Right cardiac atrium (tissue), 5 donors: ENCODE data around the gene CTDSPL. TPM values are rescaled to one million over a fixed set of nuclear protein-coding genes. Genes with fewer than 3 reads are reported as not detected.

ENCODE experiments used
- ATAC-seq, 2 donors: fragments of 200-7000 bp; cut with Tn5 transposase; one replicate each; pipeline versions ENCODE4 v1.8.0 to v1.9.1; 2020; ENCODE audit warnings: moderate library complexity in 2 of 2, mild to moderate bottlenecking in 1 of 2
- DNase-seq, 3 donors: peaks; one replicate each; pipeline ENCODE4 v3.0.0-alpha.2; 2020
- H3K27ac ChIP-seq: one replicate; pipeline ENCODE4 v1.5.1; 2013; ENCODE audit warnings: mild to moderate bottlenecking, low read length, control low read depth, moderate library complexity
- H3K27me3 ChIP-seq: one replicate; pipeline ENCODE4 v1.6.1; 2013; ENCODE audit not compliant: control insufficient read depth, insufficient read depth
- H3K4me1 ChIP-seq: one replicate; pipeline ENCODE4 v1.6.1; 2013; ENCODE audit warnings: low read length; ENCODE audit not compliant: control insufficient read depth, insufficient read depth
- H3K4me3 ChIP-seq: one replicate; pipeline ENCODE4 v1.5.1; 2013; ENCODE audit warnings: low read length, control low read depth
- H3K9me3 ChIP-seq: one replicate; pipeline ENCODE4 v1.6.1; 2013; ENCODE audit warnings: low read length; ENCODE audit not compliant: control insufficient read depth
- WGBS: extraction: QIAGEN DNeasy Blood & Tissue Kit; methylation state at CpG from one replicate; pipeline ENCODE4 v1.1.7; 2013; 5-methylcytosine and 5-hydroxymethylcytosine counted together
- intact Hi-C, 4 donors: fragments of 100-400 bp; cut with DNase I; formaldehyde crosslinking; loops; one replicate each; pipeline versions ENCODE4 v1.11.0 to v1.14.0; 2022 to 2023
- polyA plus RNA-seq: library from polyadenylated mRNA; stranded (reverse); fragments of 200-250 nt; gene quantifications from one replicate; pipeline ENCODE4 v1.2.3, GENCODE V29; 2013
- total RNA-seq, 4 donors: library from RNA; stranded (reverse); fragmentation: NEBNext Ultra II Directional; extraction: Animal tissue kit (Norgen Biotek cat#: 25700); gene quantifications; one replicate each; pipeline ENCODE4 v1.2.1, GENCODE V29; 2021
- donor health status: healthy with polysubstance abuse.
- donor health status: DM: no; HTN: yes; CAD: no.
- donor health status: DM: no; HTN: no; CAD: no.
- donor health status: DM: no; HTN: yes; CAD: no; lungs with severe emphysema.
- donor health status: DM: yes; HTN: yes; CAD: no.

Gene CTDSPL
- total and polyA plus RNA-seq, 5 donors: 13.6 to 50.9 (median 38.5) TPM

DNA sequence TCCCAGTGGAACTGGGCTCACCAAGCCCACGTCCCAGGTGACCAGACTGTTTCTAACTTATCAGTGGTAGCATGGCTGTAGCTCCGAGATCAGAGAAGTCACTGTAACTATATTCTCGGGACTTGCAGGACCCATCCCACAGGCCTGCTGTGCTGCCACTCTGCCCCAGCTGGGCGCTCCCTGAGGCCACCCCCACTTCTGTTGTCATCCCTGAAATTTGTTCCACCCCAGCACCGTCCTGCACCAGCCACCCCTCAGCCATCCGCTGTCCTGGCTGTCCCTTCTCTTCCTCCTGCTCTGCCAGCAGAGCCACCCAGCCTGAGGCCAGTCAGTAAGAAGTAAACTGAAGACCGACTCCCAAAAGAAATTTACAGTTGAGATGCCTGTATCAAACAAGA is 95.9 kb downstream of the CTDSPL start:
- intact Hi-C loops: no loop called here
- ATAC-seq: peak; percentile 55 to 58
- WGBS: 66% methylated on average over 7 of the region's 7 CpGs
- DNase-seq: no peak
- Histone ChIP-seq H3K27ac (peak overlapping the region; percentile 50), H3K4me1 (peaks cover 7% of the 10 kb centered on the region), H3K4me3 (no peak overlapping the region), H3K27me3 (no peaks in the 10 kb centered on the region), H3K9me3 (no peaks in the 10 kb centered on the region)

DNA sequence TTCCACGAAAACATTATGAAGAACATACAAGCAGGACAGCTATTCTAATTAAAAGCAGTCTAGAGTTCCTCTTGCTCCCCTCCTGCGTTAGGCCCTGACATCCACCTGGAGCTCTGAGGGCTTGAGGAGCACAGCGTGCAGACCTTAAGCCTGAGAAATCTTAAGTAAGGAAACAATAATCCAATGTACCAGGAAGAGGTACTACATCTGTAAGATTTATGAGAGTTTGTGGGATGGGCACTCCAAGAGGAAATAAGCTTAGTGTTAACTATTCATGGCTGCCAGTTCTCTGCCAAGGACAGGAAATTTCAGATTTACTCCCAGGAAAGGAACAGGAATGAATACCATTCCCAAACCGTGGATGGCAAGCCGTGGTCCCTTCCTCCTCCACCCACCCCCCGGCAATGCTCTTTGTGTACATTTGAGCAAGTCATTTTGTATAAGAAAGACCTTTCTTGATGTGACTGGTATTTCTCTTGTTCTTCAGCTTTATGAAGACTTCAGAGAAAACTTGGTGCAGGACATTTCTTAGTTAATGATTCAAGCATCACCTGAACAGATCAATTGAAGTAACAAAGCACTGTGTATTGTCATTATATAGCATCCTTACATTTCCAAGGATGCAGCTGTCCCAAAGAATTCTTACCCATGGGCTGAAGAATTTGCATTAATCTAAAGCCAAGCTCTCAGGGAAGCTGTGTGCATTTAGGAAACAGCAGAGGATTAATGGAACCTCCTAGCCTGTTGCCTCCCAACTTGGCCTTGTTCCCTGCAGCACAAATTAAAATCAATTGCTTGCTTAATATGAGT is 100.1 kb downstream of the CTDSPL start:
- ATAC-seq: peak in 1 of 2 donors; percentile 41

DNA sequence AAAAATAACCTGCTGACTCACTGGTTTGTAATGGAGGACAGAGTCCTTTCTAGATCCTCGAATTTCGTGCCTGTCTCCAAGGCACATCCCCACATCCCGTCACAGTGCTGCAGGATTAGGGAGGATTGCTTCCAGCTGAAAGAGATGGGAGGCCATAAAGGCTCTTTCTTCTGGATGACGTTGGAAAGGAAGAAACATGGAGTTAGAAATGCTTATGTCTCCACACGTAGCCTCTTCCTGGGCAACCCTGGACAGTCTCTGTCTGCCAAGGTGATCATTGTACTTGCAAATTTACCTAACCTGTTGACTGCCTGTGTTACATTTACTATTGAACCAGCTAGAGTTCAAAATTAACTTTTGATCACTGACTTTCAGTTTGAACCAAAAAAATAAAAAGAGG is 101.3 kb downstream of the CTDSPL start:
- intact Hi-C loops: no loop called here
- no peak for ATAC-seq
- Histone ChIP-seq H3K9me3 (no peaks in the 10 kb centered on the region), H3K27ac (no peak overlapping the region), H3K4me3 (no peak overlapping the region), H3K27me3 (no peaks in the 10 kb centered on the region), H3K4me1 (no peaks in the 10 kb centered on the region)
- 57% methylated on average over 5 of the region's 5 CpGs for WGBS
- no peak for DNase-seq

More for the DNA sequence above, 100.1 kb downstream of the CTDSPL start:
- 67% methylated on average over 6 of the region's 6 CpGs for WGBS
- H3K9me3 ChIP-seq: no peaks in the 10 kb centered on the region
- H3K4me1 ChIP-seq: peaks cover 2% of the 10 kb centered on the region
- no peak overlapping the region for H3K4me3 ChIP-seq
- DNase-seq: no peak
- no peaks in the 10 kb centered on the region for H3K27me3 ChIP-seq
- intact Hi-C loops: no loop called here
- no peak overlapping the region for H3K27ac ChIP-seq

DNA sequence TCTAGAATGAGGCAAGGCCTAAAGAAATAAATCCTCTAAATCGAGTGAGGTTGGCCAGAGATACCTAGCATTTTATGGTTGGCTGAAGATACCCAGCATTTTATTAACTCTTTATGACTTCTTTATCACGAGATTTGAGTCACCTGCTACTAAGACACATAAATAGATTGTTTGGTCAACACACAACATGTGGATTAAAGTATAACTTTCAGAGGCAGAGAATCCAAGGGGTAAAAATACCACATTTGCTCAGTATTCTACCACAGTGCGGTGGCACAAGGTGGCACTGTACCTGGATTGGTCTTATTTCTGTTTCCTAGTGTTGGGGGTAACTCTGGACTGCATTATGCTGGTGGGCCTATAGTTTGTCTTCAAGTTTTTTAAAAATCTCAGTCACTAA is 102.0 kb downstream of the CTDSPL start:
- no peaks in the 10 kb centered on the region for H3K9me3 ChIP-seq
- DNase-seq: no peak
- no peak overlapping the region for H3K4me3 ChIP-seq
- H3K4me1 ChIP-seq: no peaks in the 10 kb centered on the region
- intact Hi-C loops: no loop called here
- no peak overlapping the region for H3K27ac ChIP-seq
- ATAC-seq: no peak
- no peaks in the 10 kb centered on the region for H3K27me3 ChIP-seq
- WGBS: 85% methylated on average over 3 of the region's 3 CpGs

DNA sequence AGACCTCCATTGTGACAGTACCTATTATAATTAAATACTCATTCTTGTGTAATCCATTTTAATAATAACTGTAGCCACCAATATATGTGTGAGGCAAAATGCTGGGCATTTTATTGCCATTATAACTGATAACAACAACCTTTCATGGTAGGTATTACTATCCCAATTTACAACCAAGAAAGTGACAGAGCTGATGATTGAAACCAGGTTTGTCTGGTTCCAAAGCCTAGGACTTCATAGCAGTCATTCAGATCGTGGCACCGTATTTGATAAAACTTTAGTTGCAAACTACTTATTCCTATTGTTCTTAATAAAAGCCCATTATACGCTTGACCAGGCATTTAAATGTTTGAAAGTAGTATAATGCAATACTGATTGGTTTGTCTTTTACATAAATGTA is 102.5 kb downstream of the CTDSPL start:
- ATAC-seq: no peak

DNA sequence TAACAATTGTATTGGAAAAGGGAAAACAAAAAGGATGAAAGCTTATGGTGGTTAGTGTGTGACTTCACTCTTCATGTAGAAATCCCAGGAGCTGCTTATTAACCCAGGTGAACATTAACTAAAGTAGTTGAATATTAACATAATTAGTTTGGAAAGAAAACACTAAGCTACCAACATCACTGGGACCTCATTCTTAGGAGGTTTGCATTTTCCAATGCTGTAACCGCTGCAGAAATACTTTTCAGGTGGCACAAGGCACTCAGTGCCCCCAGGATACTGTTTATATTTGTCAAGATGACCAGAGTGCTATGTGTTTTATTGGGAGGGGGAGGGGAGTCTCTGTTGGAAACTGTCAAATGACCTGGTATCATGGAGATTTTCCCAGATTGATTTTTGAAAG is 103.0 kb downstream of the CTDSPL start:
- ATAC-seq: no peak
- no peak overlapping the region for H3K27ac ChIP-seq

More for the DNA sequence above, 102.5 kb downstream of the CTDSPL start:
- Histone ChIP-seq H3K4me1 (no peaks in the 10 kb centered on the region), H3K9me3 (no peaks in the 10 kb centered on the region), H3K27me3 (no peaks in the 10 kb centered on the region), H3K27ac (no peak overlapping the region), H3K4me3 (no peak overlapping the region)
- intact Hi-C loops: no loop called here
- 96% methylated on average over 3 of the region's 3 CpGs for WGBS
- DNase-seq: no peak

DNA sequence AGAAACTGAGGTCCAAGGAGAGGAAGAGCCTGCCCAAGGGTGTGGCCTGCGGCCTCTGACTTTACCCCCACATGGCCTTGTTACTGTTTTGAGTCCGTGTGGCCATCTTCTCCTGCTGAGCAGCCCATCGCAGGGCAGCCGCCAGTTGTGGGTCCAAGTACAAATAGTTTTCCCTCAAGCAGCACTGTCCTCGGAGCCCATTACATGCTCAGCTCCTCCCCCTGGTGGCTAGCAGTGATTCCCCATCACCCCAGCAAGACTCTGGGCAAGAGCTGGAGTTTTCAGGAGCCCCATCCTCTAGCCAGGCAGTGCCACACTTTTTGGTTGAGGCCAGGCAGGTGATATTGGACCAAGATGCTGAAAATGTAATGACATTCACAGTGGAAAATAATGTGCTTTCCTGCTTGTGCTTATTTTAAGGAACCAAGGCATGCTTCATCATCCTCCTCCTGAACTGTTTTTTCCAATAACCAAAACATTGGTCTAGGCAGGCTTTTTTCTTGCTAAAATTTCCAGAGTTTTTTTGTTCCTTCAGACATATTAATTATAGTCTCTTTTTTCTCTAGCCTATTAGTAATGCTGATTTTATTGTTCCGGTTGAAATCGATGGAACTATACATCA is 105.7 kb downstream of the CTDSPL start:
- H3K9me3 ChIP-seq: no peaks in the 10 kb centered on the region
- no peak overlapping the region for H3K4me3 ChIP-seq
- peak; percentile 70 to 73 for ATAC-seq
- H3K27ac ChIP-seq: no peak overlapping the region
- 50% methylated on average over 7 of the region's 7 CpGs for WGBS
- peaks cover 4% of the 10 kb centered on the region for H3K4me1 ChIP-seq
- no peaks in the 10 kb centered on the region for H3K27me3 ChIP-seq
- peak; percentile 73 to 87 (median 79) for DNase-seq
- intact Hi-C loops: loop anchor here in 2 of 4 donors (2.0 to 5.0 kb wide), 2 partner anchors 110 to 111 kb away; no protein-coding TSS in a partner anchor

More for the DNA sequence above, 103.0 kb downstream of the CTDSPL start:
- H3K27me3 ChIP-seq: no peaks in the 10 kb centered on the region
- peaks cover 4% of the 10 kb centered on the region for H3K4me1 ChIP-seq
- intact Hi-C loops: loop anchor here in 1 of 4 donors (5.0 kb wide), 1 partner anchor 107 kb away; no protein-coding TSS in a partner anchor
- no peak for DNase-seq
- no peak overlapping the region for H3K4me3 ChIP-seq
- H3K9me3 ChIP-seq: no peaks in the 10 kb centered on the region
- 95% methylated on average over 1 of the region's 1 CpG for WGBS

DNA sequence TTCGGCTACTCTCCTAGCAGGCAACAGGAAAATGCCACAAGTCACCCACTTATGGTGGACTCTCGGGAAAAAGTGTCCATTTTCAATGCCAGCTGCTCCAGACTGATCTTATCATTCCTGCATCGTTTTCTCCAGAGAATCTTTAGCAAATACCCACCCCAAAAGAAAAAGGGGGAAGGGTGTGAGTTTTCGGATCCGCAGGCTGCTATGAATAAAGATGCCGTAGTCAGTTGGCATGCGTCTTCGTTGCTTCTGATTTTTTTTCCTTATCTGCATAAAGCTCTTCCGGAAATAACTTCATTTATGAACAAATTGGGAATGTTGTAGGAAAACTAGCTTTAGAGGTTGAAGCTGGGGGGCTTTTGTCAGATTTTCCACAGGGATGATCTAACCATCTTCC is 106.5 kb downstream of the CTDSPL start:
- intact Hi-C loops: loop anchor here in 3 of 4 donors (2.0 to 5.0 kb wide), 3 partner anchors 111 to 113 kb away; no protein-coding TSS in a partner anchor
- no peaks in the 10 kb centered on the region for H3K9me3 ChIP-seq
- no peak for ATAC-seq
- no peaks in the 10 kb centered on the region for H3K27me3 ChIP-seq
- peaks cover 4% of the 10 kb centered on the region for H3K4me1 ChIP-seq
- DNase-seq: no peak
- H3K4me3 ChIP-seq: no peak overlapping the region
- H3K27ac ChIP-seq: peak overlapping the region; percentile 69
- 51% methylated on average over 9 of the region's 9 CpGs for WGBS

DNA sequence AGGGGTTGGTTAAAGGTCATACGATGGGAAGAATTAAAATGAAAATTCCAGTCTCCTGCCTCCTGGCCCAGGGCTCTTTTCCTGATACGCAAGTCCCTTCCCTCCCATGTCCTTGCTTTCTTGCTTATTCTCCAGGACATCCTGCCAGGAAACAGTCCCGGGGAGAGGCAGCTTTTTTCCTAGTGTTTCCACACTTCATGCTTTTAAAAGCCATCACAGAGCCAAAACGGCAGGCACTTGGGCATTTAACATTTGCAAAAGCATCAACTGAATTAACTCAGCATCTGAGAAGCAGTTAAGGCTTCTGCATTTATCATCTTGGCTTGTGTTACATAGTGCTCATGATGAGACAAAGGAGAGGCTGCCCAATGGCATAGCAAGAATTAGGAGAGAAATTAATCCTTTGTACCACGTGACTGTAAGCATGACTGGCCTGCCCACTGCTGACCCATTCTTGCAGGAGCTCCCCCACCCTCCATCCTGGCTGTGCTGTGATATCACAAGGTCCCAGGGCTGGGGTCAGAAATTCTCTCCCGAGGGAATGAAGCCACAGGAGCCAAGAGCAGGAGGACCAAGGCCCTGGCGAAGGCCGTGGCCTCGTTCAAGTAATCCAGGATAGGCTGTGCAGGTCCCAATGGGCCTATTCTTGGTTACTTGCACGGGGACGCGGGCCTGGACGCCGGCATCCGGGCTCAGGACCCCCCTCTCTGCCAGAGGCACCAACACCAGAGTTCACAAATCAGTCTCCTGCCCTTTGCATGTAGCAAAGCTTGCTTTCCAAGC is 107.3 kb downstream of the CTDSPL start:
- DNase-seq (peak in 2 of 3 donors; percentile 69 to 76), ATAC-seq (peak; percentile 64 to 74)
- Histone ChIP-seq H3K9me3 (no peaks in the 10 kb centered on the region), H3K4me1 (peaks cover 4% of the 10 kb centered on the region), H3K27ac (peak overlapping the region; percentile 69), H3K27me3 (no peaks in the 10 kb centered on the region), H3K4me3 (no peak overlapping the region)
- intact Hi-C loops: loop anchor here in 3 of 4 donors (2.0 to 5.0 kb wide), 3 partner anchors 112 to 114 kb away; no protein-coding TSS in a partner anchor
- 53% methylated on average over 15 of the region's 15 CpGs for WGBS

DNA sequence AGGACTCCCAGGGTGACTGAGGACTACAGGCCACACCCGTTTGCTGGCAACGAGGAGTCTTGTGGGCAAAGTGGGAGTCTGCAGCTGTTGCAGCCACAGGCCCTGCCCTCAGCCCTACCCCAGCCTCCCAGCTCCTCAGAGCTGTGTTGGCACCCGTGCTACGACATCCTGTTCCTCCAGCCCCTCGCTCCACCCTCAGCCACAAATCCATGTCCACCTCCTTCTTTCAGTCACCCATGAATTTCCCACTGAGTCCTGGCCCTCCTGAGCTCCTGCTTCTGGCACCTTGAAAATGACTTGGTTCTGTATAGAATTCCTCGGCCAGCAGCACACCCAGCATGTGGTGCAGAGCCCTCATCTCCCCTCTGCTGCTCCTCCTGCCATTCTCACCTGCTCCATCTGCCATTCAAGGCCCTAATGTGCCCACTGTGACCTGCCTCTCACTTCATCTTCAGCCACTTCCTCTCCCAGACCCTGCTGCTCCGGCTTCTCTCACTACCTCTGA is 108.0 kb downstream of the CTDSPL start:
- no peak overlapping the region for H3K4me3 ChIP-seq
- intact Hi-C loops: loop anchor here in 3 of 4 donors (2.0 to 5.0 kb wide), 3 partner anchors 112 to 115 kb away; no protein-coding TSS in a partner anchor
- no peaks in the 10 kb centered on the region for H3K9me3 ChIP-seq
- H3K27me3 ChIP-seq: no peaks in the 10 kb centered on the region
- H3K27ac ChIP-seq: no peak overlapping the region
- peak in 2 of 3 donors; percentile 50 to 80 for DNase-seq
- ATAC-seq: peak; percentile 42 to 51
- 53% methylated on average over 7 of the region's 7 CpGs for WGBS
- H3K4me1 ChIP-seq: peaks cover 4% of the 10 kb centered on the region
